Gastrocnemius medialis (tissue), 4 donors: Measurements from ENCODE around the gene LPGAT1. TPM values are rescaled to one million over a fixed set of nuclear protein-coding genes. Genes with fewer than 3 reads are reported as not detected.

Experiments used
- ATAC-seq, 2 donors: fragments of 150-250 bp; one replicate each; pipeline ENCODE4 v1.9.1; 2016
- DNase-seq, 2 donors: peaks; one replicate each; pipeline ENCODE4 v3.0.0-alpha.2; 2019
- H3K27ac ChIP-seq, 4 donors: fragments of 200-600 bp; sonication (generic); 1 replicate in 1 of 4; 2 replicates in 3 of 4; pipeline ENCODE4 v1.5.1; 2016 to 2018; ENCODE audit warnings: mild to moderate bottlenecking in 2 of 4, moderate library complexity in 1 of 4
- H3K27me3 ChIP-seq, 3 donors: fragments of 200-600 bp; sonication (generic) in 2 of 3; 1 replicate in 1 of 3; 2 replicates in 2 of 3; pipeline versions ENCODE4 v1.5.1 to v1.6.0; 2016 to 2019; ENCODE audit warnings: mild to moderate bottlenecking in 1 of 3, moderate library complexity in 1 of 3
- H3K36me3 ChIP-seq, 2 donors: fragments of 200-600 bp; sonication (generic) in 1 of 2; one replicate each; pipeline ENCODE4 v1.5.1; 2017 to 2018
- H3K4me1 ChIP-seq, 2 donors: fragments of 200-600 bp; sonication (generic) in 1 of 2; one replicate each; pipeline ENCODE4 v1.5.1; 2016 to 2017; ENCODE audit warnings: mild to moderate bottlenecking in 2 of 2
- H3K4me3 ChIP-seq, 4 donors: fragments of 200-600 bp; sonication (generic) in 3 of 4; 1 replicate in 1 of 4; 2 replicates in 3 of 4; pipeline ENCODE4 v1.5.1; 2016 to 2019; ENCODE audit warnings: mild to moderate bottlenecking in 2 of 4
- H3K9me3 ChIP-seq, 3 donors: fragments of 200-600 bp; sonication (generic) in 2 of 3; 1 replicate in 1 of 3; 2 replicates in 2 of 3; pipeline ENCODE4 v1.5.1; 2016 to 2019
- POLR2A ChIP-seq, 2 donors: fragments of 450-650 bp; IDR thresholded peaks; one replicate each; pipeline ENCODE4 v1.6.1; 2017; ENCODE audit warnings: antibody characterized with exemption in 2 of 2, mild to moderate bottlenecking in 2 of 2, moderate library complexity in 2 of 2
- in situ Hi-C, 4 donors: fragments of 200-750 bp; cut with MboI; loops; one replicate each; pipeline versions ENCODE4 v1.15.0 to v1.8.0; 2017; ENCODE audit warnings: low sequenced_read_pairs in 4 of 4
- intact Hi-C: fragments of 100-400 bp; cut with DNase I; formaldehyde crosslinking; loops from one replicate; pipeline ENCODE4 v1.15.1; 2023; ENCODE audit warnings: low total_unique reads
- total RNA-seq, 4 donors: library from RNA; depleted of rRNA; stranded (reverse); fragments of >200 nt; gene quantifications; one replicate each; pipeline versions ENCODE4 v1.1.0 to v1.2.3, GENCODE V29; 2016
- TF ChIP-seq, protein P1 (sequence below), 5 experiments: fragments of 450-650 bp in 3 of 5; fragments of 200-600 bp in 2 of 5; sonication (generic) in 2 of 5; IDR thresholded peaks in 4 of 5; conservative IDR thresholded peaks in 1 of 5; 1 replicate in 4 of 5; 2 replicates in 1 of 5; pipeline ENCODE4 v1.5.1; 2016 to 2019; ENCODE audit warnings: antibody characterized with exemption in 5 of 5, mild to moderate bottlenecking in 3 of 5, moderate library complexity in 3 of 5

Gene LPGAT1
- total RNA-seq, 4 donors from 2014 or later = 11.2 to 51.4 (median 21.5) TPM

DNA sequence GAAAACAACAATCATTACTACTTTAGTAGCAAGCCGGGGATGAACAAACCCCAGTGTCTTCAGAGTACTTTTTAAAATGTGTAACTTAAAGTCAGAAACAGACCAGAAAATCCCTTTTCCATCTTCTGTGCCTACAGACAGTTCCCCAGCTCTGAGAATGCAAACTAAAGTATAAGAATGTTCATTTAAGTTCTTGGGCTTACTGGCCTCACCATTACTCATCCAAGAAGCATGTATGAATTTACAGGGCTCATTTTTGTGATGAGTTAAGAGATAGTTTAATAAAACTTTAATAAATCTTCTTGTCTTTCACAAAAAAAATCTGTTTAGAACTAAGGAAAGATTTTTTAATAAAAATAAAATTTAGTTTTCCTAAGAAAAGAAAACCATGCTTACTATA, 4.6 kb downstream of the LPGAT1 start:
- Histone ChIP-seq H3K4me1 (peaks cover 13 to 17% of the 10 kb centered on the region in 2 donors), H3K36me3 (no peaks in the 10 kb centered on the region), H3K9me3 (no peaks in the 10 kb centered on the region), H3K27ac (no peak overlapping the region), H3K27me3 (no peaks in the 10 kb centered on the region), H3K4me3 (no peak overlapping the region)
- intact Hi-C loops (loop anchor here (5.0 kb wide), 1 partner anchor 249 kb away; the partner anchor contains the start of gene SLC30A1), in situ Hi-C loops (loop anchor here in 1 of 4 donors (25.0 kb wide), 1 partner anchor 264 kb away; no protein-coding TSS in a partner anchor)
- DNase-seq (no peak), ATAC-seq (no peak)
- TF ChIP-seq POLR2A (IDR thresholded peaks at IDR 0.05) = no peak
- TF ChIP-seq, protein P1, sequence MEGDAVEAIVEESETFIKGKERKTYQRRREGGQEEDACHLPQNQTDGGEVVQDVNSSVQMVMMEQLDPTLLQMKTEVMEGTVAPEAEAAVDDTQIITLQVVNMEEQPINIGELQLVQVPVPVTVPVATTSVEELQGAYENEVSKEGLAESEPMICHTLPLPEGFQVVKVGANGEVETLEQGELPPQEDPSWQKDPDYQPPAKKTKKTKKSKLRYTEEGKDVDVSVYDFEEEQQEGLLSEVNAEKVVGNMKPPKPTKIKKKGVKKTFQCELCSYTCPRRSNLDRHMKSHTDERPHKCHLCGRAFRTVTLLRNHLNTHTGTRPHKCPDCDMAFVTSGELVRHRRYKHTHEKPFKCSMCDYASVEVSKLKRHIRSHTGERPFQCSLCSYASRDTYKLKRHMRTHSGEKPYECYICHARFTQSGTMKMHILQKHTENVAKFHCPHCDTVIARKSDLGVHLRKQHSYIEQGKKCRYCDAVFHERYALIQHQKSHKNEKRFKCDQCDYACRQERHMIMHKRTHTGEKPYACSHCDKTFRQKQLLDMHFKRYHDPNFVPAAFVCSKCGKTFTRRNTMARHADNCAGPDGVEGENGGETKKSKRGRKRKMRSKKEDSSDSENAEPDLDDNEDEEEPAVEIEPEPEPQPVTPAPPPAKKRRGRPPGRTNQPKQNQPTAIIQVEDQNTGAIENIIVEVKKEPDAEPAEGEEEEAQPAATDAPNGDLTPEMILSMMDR (IDR thresholded peaks at IDR 0.05 in 4 of 5, conservative IDR thresholded peaks at IDR 0.05 in 1 of 5) = no peak

DNA sequence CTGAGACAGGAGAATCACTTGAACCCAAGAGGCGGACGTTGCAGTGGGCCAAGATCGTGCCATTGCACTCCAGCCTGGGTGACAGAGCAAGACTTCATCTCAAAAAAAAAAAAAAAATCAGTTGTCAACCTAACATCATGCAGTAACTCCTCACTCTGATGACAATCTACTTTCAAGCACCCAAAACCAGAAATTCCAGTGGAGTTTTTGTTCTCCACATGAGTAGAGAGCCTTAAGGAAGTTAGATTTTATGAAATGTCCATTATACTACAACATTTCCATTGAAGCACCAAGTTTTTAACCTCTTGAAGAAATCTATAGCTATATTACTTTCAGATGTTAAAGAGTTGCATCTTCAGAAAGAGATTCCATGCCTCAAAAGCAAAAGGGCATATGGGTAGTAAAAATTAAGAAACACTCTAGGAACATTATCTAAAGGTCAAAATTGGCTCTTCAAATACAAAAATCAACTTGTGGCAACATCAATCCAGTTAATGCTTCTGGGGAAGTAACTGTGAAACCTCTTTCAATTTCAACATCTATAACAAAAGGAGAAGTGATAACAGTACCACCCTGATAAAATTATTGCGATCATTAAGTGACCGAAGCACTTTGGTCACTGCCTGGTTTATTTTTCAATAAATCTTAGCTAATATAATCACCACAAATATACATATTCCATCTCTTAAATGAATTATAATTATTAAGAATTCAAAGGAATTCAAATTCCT, 7.7 kb downstream of the LPGAT1 start:
- no peaks in the 10 kb centered on the region for H3K27me3 ChIP-seq
- in situ Hi-C loops (no loop called here), intact Hi-C loops (no loop called here)
- H3K4me3 ChIP-seq = no peak overlapping the region
- H3K9me3 ChIP-seq = no peaks in the 10 kb centered on the region
- no peaks in the 10 kb centered on the region for H3K36me3 ChIP-seq
- TF ChIP-seq POLR2A (IDR thresholded peaks at IDR 0.05) = no peak
- TF ChIP-seq, protein P1 (IDR thresholded peaks at IDR 0.05 in 4 of 5, conservative IDR thresholded peaks at IDR 0.05 in 1 of 5) = no peak
- no peak overlapping the region for H3K27ac ChIP-seq
- ATAC-seq (no peak), DNase-seq (no peak)
- H3K4me1 ChIP-seq = peaks cover 3 to 7% of the 10 kb centered on the region in 2 donors

DNA sequence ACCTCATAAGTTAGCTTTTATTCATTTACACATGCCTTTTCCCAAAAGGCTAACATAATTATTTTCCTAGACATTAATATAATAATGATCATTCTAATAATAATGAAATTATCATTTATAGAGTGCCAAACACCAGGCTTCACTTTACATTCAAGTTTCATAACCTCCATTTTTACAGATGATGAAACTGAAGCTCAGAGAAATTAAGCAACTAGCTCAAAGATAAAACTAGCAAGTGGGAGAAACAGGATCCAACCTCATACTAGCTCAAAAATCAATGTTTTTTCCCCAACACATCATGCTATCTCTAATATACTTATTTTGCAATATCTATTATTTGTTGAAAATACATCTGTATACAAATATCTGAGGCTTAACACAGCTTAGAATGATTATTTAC, 14.0 kb downstream of the LPGAT1 start:
- H3K4me3 ChIP-seq = no peak overlapping the region
- TF ChIP-seq, protein P1 (IDR thresholded peaks at IDR 0.05 in 4 of 5, conservative IDR thresholded peaks at IDR 0.05 in 1 of 5) = no peak
- no peak for TF ChIP-seq POLR2A (IDR thresholded peaks at IDR 0.05)
- DNase-seq (no peak), ATAC-seq (no peak)
- intact Hi-C loops = no loop called here
- no peaks in the 10 kb centered on the region for H3K9me3 ChIP-seq
- in situ Hi-C loops = no loop called here
- peaks cover 4 to 6% of the 10 kb centered on the region in 2 donors for H3K4me1 ChIP-seq
- H3K27ac ChIP-seq = no peak overlapping the region
- H3K27me3 ChIP-seq = no peaks in the 10 kb centered on the region
- no peaks in the 10 kb centered on the region for H3K36me3 ChIP-seq

DNA sequence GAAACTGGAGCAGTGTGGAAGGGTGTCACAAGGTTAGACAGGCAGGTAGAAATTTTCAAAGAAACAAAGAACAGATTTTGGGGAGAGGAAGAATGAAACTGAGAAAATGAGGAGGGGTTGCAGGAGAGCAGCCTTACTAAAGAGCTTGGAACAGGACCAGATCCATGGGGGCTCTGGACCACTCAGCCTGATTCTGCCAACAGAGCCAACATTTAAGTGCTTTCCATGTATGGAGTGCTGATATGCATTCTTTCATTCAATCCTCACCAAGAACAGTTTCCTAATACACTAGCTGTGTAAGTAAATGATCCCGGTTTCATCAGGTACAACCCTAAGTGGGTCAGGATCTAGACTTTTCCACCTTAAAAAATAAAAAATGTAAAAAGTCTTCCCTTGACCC, 16.2 kb downstream of the LPGAT1 start:
- Histone ChIP-seq H3K36me3 (peaks cover 0 to 9% of the 10 kb centered on the region in 2 donors), H3K27me3 (no peaks in the 10 kb centered on the region), H3K4me3 (no peak overlapping the region), H3K4me1 (peaks cover 4 to 6% of the 10 kb centered on the region in 2 donors), H3K9me3 (no peaks in the 10 kb centered on the region), H3K27ac (no peak overlapping the region)
- in situ Hi-C loops (no loop called here), intact Hi-C loops (no loop called here)
- no peak for ATAC-seq
- TF ChIP-seq POLR2A (IDR thresholded peaks at IDR 0.05) = no peak
- TF ChIP-seq, protein P1 (IDR thresholded peaks at IDR 0.05 in 4 of 5, conservative IDR thresholded peaks at IDR 0.05 in 1 of 5) = no peak
- no peak for DNase-seq
